ENCODE results near the gene NTN3. TPM values are rescaled to one million over a fixed set of nuclear protein-coding genes. Genes with fewer than 3 reads are reported as not detected.

Gene NTN3
- total RNA-seq, 1 donor = 0.36 TPM

DNA sequence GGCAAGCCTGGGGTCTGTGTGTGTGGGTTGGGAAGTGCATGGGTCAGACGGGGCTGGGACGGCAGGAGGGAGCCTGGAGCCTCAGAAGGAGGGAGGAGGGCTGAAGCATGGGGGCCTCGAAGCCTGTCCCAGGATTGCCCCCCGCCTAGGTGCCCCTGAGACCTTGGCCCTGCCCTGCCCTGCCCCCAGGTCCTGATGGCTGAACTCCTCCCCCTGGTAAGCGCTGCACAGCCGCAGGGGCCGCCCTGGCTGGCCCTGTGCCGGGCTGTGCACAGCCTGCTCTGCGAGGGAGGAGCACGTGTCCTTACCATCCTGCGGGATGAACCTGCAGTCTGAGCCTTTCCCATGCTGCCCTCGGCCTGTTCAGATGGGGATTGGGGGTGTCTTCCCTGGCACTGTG is 6.8 kb upstream of the NTN3 start:
- TF ChIP-seq, protein P1, sequence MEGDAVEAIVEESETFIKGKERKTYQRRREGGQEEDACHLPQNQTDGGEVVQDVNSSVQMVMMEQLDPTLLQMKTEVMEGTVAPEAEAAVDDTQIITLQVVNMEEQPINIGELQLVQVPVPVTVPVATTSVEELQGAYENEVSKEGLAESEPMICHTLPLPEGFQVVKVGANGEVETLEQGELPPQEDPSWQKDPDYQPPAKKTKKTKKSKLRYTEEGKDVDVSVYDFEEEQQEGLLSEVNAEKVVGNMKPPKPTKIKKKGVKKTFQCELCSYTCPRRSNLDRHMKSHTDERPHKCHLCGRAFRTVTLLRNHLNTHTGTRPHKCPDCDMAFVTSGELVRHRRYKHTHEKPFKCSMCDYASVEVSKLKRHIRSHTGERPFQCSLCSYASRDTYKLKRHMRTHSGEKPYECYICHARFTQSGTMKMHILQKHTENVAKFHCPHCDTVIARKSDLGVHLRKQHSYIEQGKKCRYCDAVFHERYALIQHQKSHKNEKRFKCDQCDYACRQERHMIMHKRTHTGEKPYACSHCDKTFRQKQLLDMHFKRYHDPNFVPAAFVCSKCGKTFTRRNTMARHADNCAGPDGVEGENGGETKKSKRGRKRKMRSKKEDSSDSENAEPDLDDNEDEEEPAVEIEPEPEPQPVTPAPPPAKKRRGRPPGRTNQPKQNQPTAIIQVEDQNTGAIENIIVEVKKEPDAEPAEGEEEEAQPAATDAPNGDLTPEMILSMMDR (IDR thresholded peaks at IDR 0.05; ENCODE audit: extremely low read depth, low read depth, low read length) = no peak

DNA sequence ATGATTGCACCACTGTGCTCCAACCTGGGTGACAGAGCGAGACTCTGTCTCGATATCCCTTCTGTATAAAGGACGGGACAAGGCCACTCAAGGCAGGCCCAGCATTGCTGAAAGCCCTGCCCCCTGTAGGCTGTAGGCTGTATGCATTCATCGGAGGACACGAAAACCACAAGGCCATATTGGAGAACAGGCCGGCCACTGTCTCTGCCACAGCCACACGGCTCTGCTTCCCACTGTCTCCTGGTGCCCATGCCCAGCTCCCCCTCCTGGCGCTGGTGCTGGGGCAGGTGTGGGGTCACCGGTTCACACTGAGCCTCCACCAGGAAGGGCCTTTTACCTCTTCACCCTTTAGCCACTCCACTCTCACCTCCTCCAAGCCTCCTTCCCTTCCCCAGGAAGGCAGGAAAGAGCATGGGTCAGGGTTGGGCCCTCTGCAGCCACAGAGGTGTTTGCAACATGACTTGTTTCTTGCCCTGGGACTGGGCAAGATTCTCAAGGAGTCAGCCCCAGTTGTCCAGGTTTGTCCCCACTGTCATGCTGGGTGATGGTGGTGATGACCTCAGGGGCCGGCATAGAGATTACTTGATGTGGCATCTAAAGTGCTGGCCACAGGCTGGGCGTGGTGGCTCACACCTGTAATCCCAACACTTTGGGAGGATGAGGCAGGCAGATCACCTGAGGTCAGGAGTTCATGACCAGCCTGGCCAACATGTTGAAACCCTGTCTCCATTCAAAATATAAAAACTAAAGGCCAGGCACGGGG is 5.3 kb upstream of the NTN3 start:
- no peaks in the 10 kb centered on the region for H4K20me1 ChIP-seq (ENCODE audit: insufficient read depth, low read length)
- no peak overlapping the region for H3K4me3 ChIP-seq (ENCODE audit: insufficient read depth, low read length)
- H3K4me2 ChIP-seq (ENCODE audit: insufficient read depth, low read length) = no peak overlapping the region
- H3K27ac ChIP-seq (ENCODE audit: low read depth, low read length) = no peak overlapping the region
- H3K9me3 ChIP-seq (ENCODE audit: low read depth, low read length) = no peaks in the 10 kb centered on the region
- TF ChIP-seq, protein P1 (IDR thresholded peaks at IDR 0.05; ENCODE audit: extremely low read depth, low read depth, low read length) = peak; percentile 35
- DNase-seq (ENCODE audit: insufficient read length, low spot score, missing footprints) = no peak
- no peaks in the 10 kb centered on the region for H3K36me3 ChIP-seq (ENCODE audit: insufficient read depth, low read length)
- no peaks in the 10 kb centered on the region for H3K27me3 ChIP-seq (ENCODE audit: insufficient read depth, low read length)
- H3K79me2 ChIP-seq (ENCODE audit: insufficient read depth, low read length) = no peaks in the 10 kb centered on the region
- peaks cover 8% of the 10 kb centered on the region for H3K4me1 ChIP-seq (ENCODE audit: insufficient read depth, low read length)
- H2AFZ ChIP-seq (ENCODE audit: low read length) = no peak overlapping the region

More for the DNA sequence above, 6.8 kb upstream of the NTN3 start:
- no peaks in the 10 kb centered on the region for H3K79me2 ChIP-seq (ENCODE audit: insufficient read depth, low read length)
- no peak overlapping the region for H2AFZ ChIP-seq (ENCODE audit: low read length)
- H3K27me3 ChIP-seq (ENCODE audit: insufficient read depth, low read length) = no peaks in the 10 kb centered on the region
- H3K4me3 ChIP-seq (ENCODE audit: insufficient read depth, low read length) = no peak overlapping the region
- H3K4me1 ChIP-seq (ENCODE audit: insufficient read depth, low read length) = peaks cover 16% of the 10 kb centered on the region
- H3K4me2 ChIP-seq (ENCODE audit: insufficient read depth, low read length) = no peak overlapping the region
- no peak overlapping the region for H3K27ac ChIP-seq (ENCODE audit: low read depth, low read length)
- H4K20me1 ChIP-seq (ENCODE audit: insufficient read depth, low read length) = no peaks in the 10 kb centered on the region
- DNase-seq (ENCODE audit: insufficient read length, low spot score, missing footprints) = no peak
- H3K9me3 ChIP-seq (ENCODE audit: low read depth, low read length) = no peaks in the 10 kb centered on the region
- H3K36me3 ChIP-seq (ENCODE audit: insufficient read depth, low read length) = no peaks in the 10 kb centered on the region

DNA sequence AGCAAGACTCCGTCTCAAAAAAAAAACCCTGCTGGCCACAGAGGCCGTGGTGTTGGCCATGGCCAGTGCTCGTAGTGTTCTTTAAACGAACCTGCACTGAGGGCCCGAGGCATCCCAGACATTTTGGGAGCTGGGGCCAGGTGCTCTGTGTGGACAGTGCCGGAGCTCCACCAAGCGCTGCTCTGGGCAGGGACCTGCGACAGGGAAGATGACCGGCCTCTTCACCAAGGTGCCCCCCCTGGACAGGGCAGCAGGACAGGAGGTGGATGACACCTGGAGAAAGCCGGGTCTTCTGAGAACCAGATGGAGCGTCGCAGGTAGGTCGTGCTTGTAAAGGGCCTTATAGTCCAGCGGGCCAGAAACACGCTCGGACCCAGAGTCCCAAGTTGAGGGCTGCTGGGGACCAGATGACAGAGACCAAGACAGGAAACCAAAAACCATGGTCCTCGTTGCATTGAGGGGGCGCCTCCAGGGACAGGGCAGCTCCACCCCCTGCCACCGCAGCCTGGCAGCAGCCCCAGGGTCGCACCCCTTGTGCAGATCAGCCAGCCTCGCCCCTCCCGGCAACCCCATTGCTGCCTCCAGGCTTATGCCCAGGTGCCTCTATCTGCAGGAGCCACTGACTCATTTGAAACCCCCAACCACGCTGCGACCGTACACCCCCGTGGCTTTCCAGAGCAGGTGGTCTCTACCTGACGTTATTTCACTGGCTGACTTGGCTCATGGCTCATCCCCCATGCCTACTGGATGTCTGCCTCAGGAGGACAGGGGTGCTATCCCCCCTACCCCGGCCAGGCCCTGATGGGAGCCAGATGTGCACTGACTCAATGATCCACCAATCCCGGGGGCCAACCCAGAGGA is 4.2 kb upstream of the NTN3 start:
- peak overlapping the region; percentile 71 for H3K4me3 ChIP-seq (ENCODE audit: insufficient read depth, low read length)
- no peak overlapping the region for H2AFZ ChIP-seq (ENCODE audit: low read length)
- no peaks in the 10 kb centered on the region for H4K20me1 ChIP-seq (ENCODE audit: insufficient read depth, low read length)
- H3K4me2 ChIP-seq (ENCODE audit: insufficient read depth, low read length) = peak overlapping the region; percentile 87
- no peak overlapping the region for H3K27ac ChIP-seq (ENCODE audit: low read depth, low read length)
- H3K4me1 ChIP-seq (ENCODE audit: insufficient read depth, low read length) = peaks cover 8% of the 10 kb centered on the region
- TF ChIP-seq, protein P1 (IDR thresholded peaks at IDR 0.05; ENCODE audit: extremely low read depth, low read depth, low read length) = no peak
- no peaks in the 10 kb centered on the region for H3K36me3 ChIP-seq (ENCODE audit: insufficient read depth, low read length)
- no peaks in the 10 kb centered on the region for H3K9me3 ChIP-seq (ENCODE audit: low read depth, low read length)
- no peak for DNase-seq (ENCODE audit: insufficient read length, low spot score, missing footprints)
- no peaks in the 10 kb centered on the region for H3K27me3 ChIP-seq (ENCODE audit: insufficient read depth, low read length)
- H3K79me2 ChIP-seq (ENCODE audit: insufficient read depth, low read length) = no peaks in the 10 kb centered on the region
